C4-2B (cell line): ENCODE data around the gene LRRTM2.

Source experiments
- CTCF ChIP-seq: fragments of 450-650 bp; conservative IDR thresholded peaks from 2 replicates; pipeline ENCODE4 v1.5.1; 2017; ENCODE audit warnings: mild to moderate bottlenecking
- ZFX ChIP-seq: fragments of 450-650 bp; IDR thresholded peaks from 2 replicates; pipeline ENCODE4 v1.6.1; 2017

- no peak for TF ChIP-seq CTCF
- TF ChIP-seq ZFX = no peak
Measured at GRCh38 chr5:138840103-138840502, 35.0 kb downstream of the LRRTM2 start.
